Measurements from ENCODE around the gene ENDOG.
"Not testable (repeated sequence)": the region's sequence is repeated elsewhere in the genome, so short reads cannot be mapped to it uniquely, and the experiment has no call there.

The ENDOG gene

GRCh38 chr9:128818099-128818838, at the start of gene ENDOG:
TSS of gene ENDOG (plus strand) at chr9:128818500. CDS start at chr9:128818685, 185 bp downstream.
- in situ Hi-C loops (cut with HindIII; ENCODE audit: low sequenced_read_pairs), result no loop called here

GRCh38 chr9:128768606-128769005, 49.7 kb upstream of the ENDOG start:
- in situ Hi-C loops (cut with HindIII; ENCODE audit: low sequenced_read_pairs), result no loop called here

GRCh38 chr9:128770286-128771030, 47.8 kb upstream of the ENDOG start:
- in situ Hi-C loops (cut with HindIII; ENCODE audit: low sequenced_read_pairs), result no loop called here

- in situ Hi-C loops (cut with HindIII; ENCODE audit: low sequenced_read_pairs), result no loop called here
Measured at GRCh38 chr9:128771094-128771721, 47.1 kb upstream of the ENDOG start.

GRCh38 chr9:128771745-128772519, 46.4 kb upstream of the ENDOG start, which contains the start of gene ZER1:
TSS of gene ZER1 (minus strand) at chr9:128771927. CDS start at chr9:128755565, 16,362 bp downstream.
- in situ Hi-C loops (cut with HindIII; ENCODE audit: low sequenced_read_pairs), result no loop called here

DNA sequence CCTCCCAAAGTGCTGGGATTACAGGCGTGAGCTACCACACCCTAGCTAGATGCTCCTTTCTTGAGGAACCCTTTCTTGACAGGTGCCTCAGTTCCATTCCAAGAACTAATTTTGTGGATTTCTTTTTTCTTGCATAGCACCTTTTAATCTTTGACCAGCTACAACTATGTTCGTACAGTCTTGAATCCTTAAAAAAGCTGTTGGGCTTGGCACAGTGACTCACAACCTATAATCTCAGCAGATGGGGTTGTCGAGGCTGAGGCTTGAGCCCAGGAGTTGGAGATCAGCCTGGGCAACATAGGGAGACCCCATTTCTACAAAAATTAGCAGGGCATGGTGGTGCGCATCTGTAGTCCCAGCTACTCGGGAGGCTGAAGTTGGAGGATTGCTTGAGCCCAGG, 45.3 kb upstream of the ENDOG start:
- in situ Hi-C loops (cut with HindIII; ENCODE audit: low sequenced_read_pairs), result no loop called here

DNA sequence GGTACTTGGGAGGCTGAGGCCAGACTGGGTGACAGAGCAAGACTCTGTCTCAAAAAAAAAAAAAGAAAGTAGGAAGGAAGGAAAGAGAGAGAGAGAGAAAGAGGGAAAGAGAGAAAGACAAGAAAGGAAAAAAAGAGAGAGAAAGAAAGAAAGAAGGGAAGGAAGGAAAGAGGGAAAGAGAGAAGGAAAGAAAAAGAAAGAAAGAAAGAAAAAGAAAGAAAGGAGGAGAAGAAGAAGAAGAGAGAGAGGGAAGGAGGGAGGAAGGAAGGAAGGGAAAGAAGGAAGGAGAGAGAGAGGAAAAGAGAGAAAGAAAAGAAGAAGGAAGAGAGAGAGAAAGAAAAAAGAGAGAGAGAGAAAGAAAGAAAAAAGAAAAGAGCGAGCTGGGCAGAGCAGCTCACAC, 43.5 kb upstream of the ENDOG start:
- in situ Hi-C loops (cut with HindIII; ENCODE audit: low sequenced_read_pairs), result no loop called here

GRCh38 chr9:128780093-128780492, 38.2 kb upstream of the ENDOG start:
- in situ Hi-C loops (cut with HindIII; ENCODE audit: low sequenced_read_pairs), result not testable (repeated sequence)

- in situ Hi-C loops (cut with HindIII; ENCODE audit: low sequenced_read_pairs), result no loop called here
Measured at GRCh38 chr9:128781187-128782070, 36.9 kb upstream of the ENDOG start.

DNA sequence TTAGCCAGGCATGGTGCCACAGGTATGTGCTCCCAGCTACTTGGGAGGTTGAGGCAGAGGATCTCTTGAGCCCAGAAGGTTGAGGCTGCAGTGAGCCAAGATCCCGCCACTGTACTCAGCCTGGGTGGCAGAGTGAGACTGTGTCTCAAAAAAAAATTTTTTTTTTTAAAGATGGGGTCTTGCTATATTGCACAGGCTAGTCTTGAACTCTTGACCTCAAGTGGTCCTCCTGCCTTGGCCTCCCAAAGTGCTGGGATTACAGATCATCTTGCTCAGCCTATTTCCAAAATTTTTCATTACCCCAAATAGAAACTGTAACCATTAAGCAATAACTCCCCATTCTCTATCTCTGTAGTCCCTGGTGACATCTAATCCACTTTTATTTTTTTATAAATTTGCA, 35.6 kb upstream of the ENDOG start:
- in situ Hi-C loops (cut with HindIII; ENCODE audit: low sequenced_read_pairs), result no loop called here

GRCh38 chr9:128785427-128785826, 32.9 kb upstream of the ENDOG start:
- in situ Hi-C loops (cut with HindIII; ENCODE audit: low sequenced_read_pairs), result no loop called here

DNA sequence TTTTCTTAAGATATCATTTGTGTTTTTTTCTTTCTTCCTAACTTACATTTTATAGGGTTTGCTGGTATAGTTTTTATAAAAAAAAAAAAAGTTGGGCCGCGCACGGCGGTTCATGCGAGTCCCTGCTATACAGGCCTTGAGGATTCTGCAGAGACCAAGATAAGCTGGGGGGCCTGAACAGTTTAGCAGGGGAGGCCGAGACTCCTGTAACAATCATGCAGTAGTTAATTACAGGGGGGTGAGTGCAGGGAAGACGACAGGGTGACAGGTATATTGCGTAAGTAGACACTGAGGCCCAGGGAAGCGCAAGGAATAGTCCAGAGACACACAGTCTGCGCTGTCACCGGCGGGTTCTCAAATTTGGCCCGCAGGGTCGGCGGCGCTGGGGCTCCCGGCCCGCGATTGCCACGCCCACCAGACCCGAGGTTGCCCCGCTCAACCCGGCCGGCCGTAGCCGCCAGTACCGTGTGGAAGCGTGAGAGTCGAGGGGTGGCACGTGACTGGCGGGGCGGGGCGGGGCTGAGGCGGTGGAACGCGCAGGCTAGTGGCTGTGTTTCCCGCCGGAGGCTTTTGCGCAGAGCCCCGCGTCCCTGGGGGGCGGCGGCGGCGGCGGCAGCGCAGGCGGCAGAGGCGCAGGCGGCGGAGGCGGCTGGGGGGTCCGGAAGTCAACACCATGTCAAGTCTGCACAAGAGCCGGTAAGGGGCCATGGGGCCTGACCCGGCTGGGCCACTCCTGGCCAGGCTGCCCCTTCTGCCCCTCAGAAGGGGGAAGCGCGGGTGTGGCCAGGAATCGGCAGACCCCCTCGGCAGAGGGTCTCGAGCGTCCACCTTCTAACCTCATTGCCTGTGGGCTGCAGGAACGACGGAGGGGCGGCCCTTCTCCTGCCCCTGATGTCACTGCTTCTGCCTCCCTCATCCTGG, 31.4 kb upstream of the ENDOG start, which contains the start of gene TBC1D13:
TBC1D13 (plus strand) TSS at position 573 of the 921 bp plus-strand sequence; CDS start at position 674, 101 bp downstream.
- in situ Hi-C loops (cut with HindIII; ENCODE audit: low sequenced_read_pairs), result no loop called here

- in situ Hi-C loops (cut with HindIII; ENCODE audit: low sequenced_read_pairs), result no loop called here
Measured at GRCh38 chr9:128787659-128788058, 30.6 kb upstream of the ENDOG start.

GRCh38 chr9:128788445-128788844, 29.9 kb upstream of the ENDOG start:
- in situ Hi-C loops (cut with HindIII; ENCODE audit: low sequenced_read_pairs), result no loop called here

DNA sequence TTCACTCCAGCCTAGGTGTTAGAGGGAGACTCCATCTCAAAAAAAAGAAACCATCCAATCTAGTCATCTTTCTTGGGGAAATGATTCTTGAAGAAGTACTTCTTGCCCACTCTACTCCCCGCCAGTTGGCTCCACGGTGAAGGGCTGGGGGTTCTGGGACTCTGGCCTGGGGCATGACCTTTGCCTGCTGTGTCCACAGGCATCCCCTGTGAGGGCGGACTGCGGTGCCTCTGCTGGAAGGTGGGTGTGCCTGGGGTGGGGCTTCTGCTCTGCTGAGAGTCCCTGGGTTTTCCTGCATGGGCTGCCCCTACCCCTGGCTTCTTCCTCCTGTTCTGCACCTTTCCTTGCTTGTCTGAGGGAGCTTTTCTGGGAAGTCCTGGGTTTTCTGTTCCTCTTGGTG, 27.8 kb upstream of the ENDOG start:
- in situ Hi-C loops (cut with HindIII; ENCODE audit: low sequenced_read_pairs), result no loop called here

DNA sequence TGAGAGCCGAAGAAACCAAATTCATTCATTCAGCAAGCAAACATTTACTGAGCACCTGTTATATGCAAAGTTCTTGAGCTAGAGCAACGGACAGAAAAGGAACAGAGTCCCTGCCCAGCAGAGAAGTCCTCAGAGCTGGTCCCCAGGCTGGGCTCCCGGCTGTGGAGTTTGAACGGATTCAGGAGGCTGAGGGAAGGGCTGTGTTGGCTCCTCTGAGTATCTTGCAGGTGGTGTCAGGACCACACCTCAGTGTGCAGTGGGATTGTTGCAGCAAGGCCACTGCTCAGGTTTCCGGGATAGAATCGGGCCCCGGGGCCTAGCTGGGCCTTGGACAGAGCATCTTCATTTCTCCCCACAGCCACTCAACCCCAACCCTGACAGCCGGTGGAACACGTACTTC, 26.2 kb upstream of the ENDOG start:
- in situ Hi-C loops (cut with HindIII; ENCODE audit: low sequenced_read_pairs), result no loop called here

GRCh38 chr9:128792978-128793686, 25.2 kb upstream of the ENDOG start:
- in situ Hi-C loops (cut with HindIII; ENCODE audit: low sequenced_read_pairs), result no loop called here

DNA sequence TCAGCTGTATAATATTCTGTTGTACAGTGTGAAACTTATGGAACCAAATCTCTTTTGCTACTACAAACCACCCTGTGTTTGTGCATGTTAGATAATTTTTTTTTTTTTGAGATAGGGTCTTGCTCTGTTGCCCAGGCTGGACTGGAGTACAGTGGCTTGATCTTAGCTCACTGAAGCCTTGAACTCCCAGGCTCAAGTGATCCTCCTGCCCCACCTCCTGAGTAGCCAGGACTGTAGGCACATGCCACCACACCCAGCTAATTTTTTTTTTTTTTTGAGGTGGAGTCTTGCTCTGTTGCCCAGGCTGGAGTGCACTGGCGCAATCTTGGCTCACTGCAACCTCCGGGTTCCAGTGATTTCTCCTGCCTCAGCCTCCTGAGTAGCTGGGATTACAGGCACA, 23.3 kb upstream of the ENDOG start:
- in situ Hi-C loops (cut with HindIII; ENCODE audit: low sequenced_read_pairs), result not testable (repeated sequence)
